WTC11 (cell line): ENCODE results near the gene ANKRD11. TPM values are rescaled to one million over a fixed set of nuclear protein-coding genes. Genes with fewer than 3 reads are reported as not detected.
A peak's percentile ranks its signal among the peaks of the same experiment; 100 is the strongest.
"Not testable (repeated sequence)": the region's sequence is repeated elsewhere in the genome, so short reads cannot be mapped to it uniquely, and the experiment has no call there.

Experiments
- ATAC-seq: fragments of 200-7000 bp; cut with Tn5 transposase; 2 replicates; pipeline ENCODE4 v1.10.0; 2021; ENCODE audit warnings: mild to moderate bottlenecking, moderate library complexity
- CTCF ChIA-PET: fragments of 300-600 bp; sonication (Branson Sonifier 250); formaldehyde crosslinking; loops from one replicate; lab custom pipeline; 2021; ENCODE audit warnings: antibody characterized with exemption; lab: Charles Lee
- POLR2A ChIA-PET: fragments of 350-600 bp; sonication (Branson Sonifier 250); formaldehyde crosslinking; loops from one replicate; lab custom pipeline; 2021; ENCODE audit warnings: antibody characterized with exemption; lab: Charles Lee
- DNase-seq: peaks from one replicate; pipeline ENCODE4 v3.0.0; 2021; ENCODE audit warnings: low spot score
- H3K27ac Mint-ChIP-seq: 2 replicates; pipeline ENCODE4 v1.8.0; 2021; ENCODE audit warnings: mixed read lengths
- H3K27me3 Mint-ChIP-seq: 2 replicates; pipeline ENCODE4 v1.8.0; 2021; ENCODE audit warnings: low read depth, mild to moderate bottlenecking, moderate library complexity, mixed read lengths
- H3K36me3 Mint-ChIP-seq: 2 replicates; pipeline ENCODE4 v1.8.0; 2021; ENCODE audit warnings: mixed read lengths
- H3K4me1 Mint-ChIP-seq: 2 replicates; pipeline ENCODE4 v1.8.0; 2022; ENCODE audit warnings: mixed read lengths
- H3K4me3 Mint-ChIP-seq: 2 replicates; pipeline ENCODE4 v1.8.0; 2021; ENCODE audit warnings: mild to moderate bottlenecking, moderate library complexity, mixed read lengths
- H3K9me3 Mint-ChIP-seq: 2 replicates; pipeline ENCODE4 v1.8.0; 2021; ENCODE audit warnings: mixed read lengths
- ATF3 ChIP-seq: sonication (generic); formaldehyde crosslinking; conservative IDR thresholded peaks from 2 replicates; pipeline ENCODE4 v1.8.1; 2022; ENCODE audit warnings: mild to moderate bottlenecking, missing genetic modification reagents
- CDX4 ChIP-seq: fragments of 250-450 bp; sonication (Bioruptor Pico); IDR thresholded peaks from 2 replicates; pipeline ENCODE4 v1.9.0; 2021; ENCODE audit warnings: moderate library complexity, mild to moderate bottlenecking, inconsistent platforms, borderline replicate concordance
- CREB1 ChIP-seq: sonication (generic); formaldehyde crosslinking; IDR thresholded peaks from 2 replicates; pipeline ENCODE4 v1.8.0; 2023; ENCODE audit warnings: mild to moderate bottlenecking, missing genetic modification reagents
- CREM ChIP-seq: sonication (generic); formaldehyde crosslinking; IDR thresholded peaks from 2 replicates; pipeline ENCODE4 v1.8.1; 2022; ENCODE audit warnings: mild to moderate bottlenecking, missing genetic modification reagents, moderate library complexity
- E2F4 ChIP-seq: sonication (generic); formaldehyde crosslinking; IDR thresholded peaks from 2 replicates; pipeline ENCODE4 v1.8.1; 2022; ENCODE audit warnings: low read depth, mild to moderate bottlenecking, moderate library complexity, missing genetic modification reagents, borderline replicate concordance
- ERG ChIP-seq: fragments of 250-450 bp; sonication (Bioruptor Pico); IDR thresholded peaks from 2 replicates; pipeline ENCODE4 v1.8.0; 2021; ENCODE audit warnings: mild to moderate bottlenecking
- FOXP1 ChIP-seq: sonication (generic); formaldehyde crosslinking; IDR thresholded peaks from 2 replicates; pipeline ENCODE4 v1.8.0; 2022; ENCODE audit warnings: missing genetic modification reagents, mild to moderate bottlenecking, moderate library complexity, borderline replicate concordance
- GRHL2 ChIP-seq: fragments of 250-450 bp; sonication (Bioruptor Pico); IDR thresholded peaks from 2 replicates; pipeline ENCODE4 v1.8.0; 2022; ENCODE audit warnings: mild to moderate bottlenecking, moderate library complexity; ENCODE audit not compliant: insufficient replicate concordance, severe bottlenecking
- HMGA2 ChIP-seq: fragments of 250-450 bp; sonication (Bioruptor Pico); IDR thresholded peaks from 2 replicates; pipeline ENCODE4 v1.4.0; 2021; ENCODE audit warnings: mild to moderate bottlenecking, moderate library complexity
- IRF1 ChIP-seq: sonication (generic); formaldehyde crosslinking; IDR thresholded peaks from 2 replicates; pipeline ENCODE4 v1.8.0; 2023; ENCODE audit warnings: missing genetic modification reagents
- SMAD4 ChIP-seq: sonication (generic); formaldehyde crosslinking; IDR thresholded peaks from 2 replicates; pipeline ENCODE4 v1.8.0; 2022; ENCODE audit warnings: mild to moderate bottlenecking, missing genetic modification reagents
- TCF7 ChIP-seq: sonication (generic); formaldehyde crosslinking; IDR thresholded peaks from 2 replicates; pipeline ENCODE4 v1.8.0; 2022; ENCODE audit warnings: mild to moderate bottlenecking, low read depth, missing genetic modification reagents, moderate library complexity
- TEAD4 ChIP-seq: sonication (generic); formaldehyde crosslinking; IDR thresholded peaks from 2 replicates; pipeline ENCODE4 v1.8.0; 2022; ENCODE audit warnings: mild to moderate bottlenecking, missing genetic modification reagents
- ZNF121 ChIP-seq: sonication (generic); formaldehyde crosslinking; IDR thresholded peaks from 2 replicates; pipeline ENCODE4 v1.8.0; 2023; ENCODE audit warnings: missing genetic modification reagents
- ZNF317 ChIP-seq: sonication (generic); formaldehyde crosslinking; IDR thresholded peaks from 2 replicates; pipeline ENCODE4 v1.8.1; 2023; ENCODE audit warnings: low read depth, mild to moderate bottlenecking, moderate library complexity, missing genetic modification reagents, borderline replicate concordance
- total RNA-seq: library from RNA; stranded (reverse); gene quantifications from 3 replicates; pipeline ENCODE4 v1.2.3, GENCODE V29; 2021

The ANKRD11 gene
- total RNA-seq, 1 experiment from 2014 or later, result 184 TPM

GRCh38 chr16:89383095-89384003, 107.0 kb downstream of the ANKRD11 start:
- CTCF ChIA-PET, result interaction anchor here (0.6 to 2.8 kb wide), 9 partner anchors 8 to 90 kb away, joined by 3 to 12 read pairs (median 3); no protein-coding TSS in a partner anchor

GRCh38 chr16:89382555-89382954, 107.8 kb downstream of the ANKRD11 start:
- H3K4me3 Mint-ChIP-seq, H3K36me3 Mint-ChIP-seq, H3K27me3 Mint-ChIP-seq, POLR2A ChIA-PET, ATAC-seq, H3K9me3 Mint-ChIP-seq, DNase-seq: not testable (repeated sequence)
- Mint-ChIP-seq H3K4me1 (peaks cover 72% of the 10 kb centered on the region), H3K27ac (peak overlapping the region; percentile 93)
- CTCF ChIA-PET, result interaction anchor here (0.6 to 2.8 kb wide), 8 partner anchors 8 to 89 kb away, joined by 3 to 12 read pairs (median 4); no protein-coding TSS in a partner anchor
- peak; percentile 92 for TF ChIP-seq ZNF121 (CRISPR knock-in tag)
- TF ChIP-seq, all 79 proteins: peak for 1; not testable (repeated sequence) for 78

More at GRCh38 chr16:89383095-89384003, 107.0 kb downstream of the ANKRD11 start:
- Mint-ChIP-seq H3K9me3 (no peaks in the 10 kb centered on the region), H3K27me3 (no peaks in the 10 kb centered on the region), H3K4me1 (peaks cover 69% of the 10 kb centered on the region), H3K4me3 (no peak overlapping the region), H3K27ac (peak overlapping the region; percentile 93), H3K36me3 (no peaks in the 10 kb centered on the region)
- POLR2A ChIA-PET, result no interaction called here
- TF ChIP-seq TCF7 (no peak), SMAD4 (CRISPR knock-in tag) (no peak), ATF3 (CRISPR knock-in tag) (no peak)
- peak; percentile 79 for ATAC-seq
- peak; percentile 45 for DNase-seq

GRCh38 chr16:89381788-89382187, 108.6 kb downstream of the ANKRD11 start:
- peaks cover 74% of the 10 kb centered on the region for H3K4me1 Mint-ChIP-seq
- H3K27me3 Mint-ChIP-seq, result no peaks in the 10 kb centered on the region
- H3K4me3 Mint-ChIP-seq, result no peak overlapping the region
- H3K9me3 Mint-ChIP-seq, result no peaks in the 10 kb centered on the region
- no peak for ATAC-seq
- ChIA-PET CTCF (no interaction called here), POLR2A (no interaction called here)
- DNase-seq, result no peak
- H3K36me3 Mint-ChIP-seq, result no peaks in the 10 kb centered on the region
- peak overlapping the region; percentile 95 for H3K27ac Mint-ChIP-seq
- TF ChIP-seq E2F4 (CRISPR knock-in tag), result no peak
- no peak for TF ChIP-seq TEAD4 (CRISPR knock-in tag)
- TF ChIP-seq ZNF317, result no peak
- TF ChIP-seq CREM, result no peak
- no peak for TF ChIP-seq FOXP1 (CRISPR knock-in tag)
- no peak for TF ChIP-seq IRF1 (CRISPR knock-in tag)

- CTCF ChIA-PET, result no interaction called here
- H3K4me1 Mint-ChIP-seq, result peaks cover 77% of the 10 kb centered on the region
- TF ChIP-seq CREB1 (CRISPR knock-in tag), result no peak
- no peak for TF ChIP-seq ERG (CRISPR knock-in tag)
- TF ChIP-seq GRHL2, result no peak
- TF ChIP-seq ZNF317, result no peak
- TF ChIP-seq HMGA2 (CRISPR knock-in tag), result no peak
- no peak for TF ChIP-seq CDX4 (CRISPR knock-in tag)
Measured at GRCh38 chr16:89380681-89381080, 109.7 kb downstream of the ANKRD11 start.

More at GRCh38 chr16:89380681-89381080, 109.7 kb downstream of the ANKRD11 start:
- POLR2A ChIA-PET, result interaction anchor here (0.6 kb wide), 1 partner anchor 43 kb away, joined by 4 read pairs; no protein-coding TSS in a partner anchor
- no peaks in the 10 kb centered on the region for H3K36me3 Mint-ChIP-seq
- no peaks in the 10 kb centered on the region for H3K27me3 Mint-ChIP-seq
- no peak for DNase-seq
- ATAC-seq, result no peak
- no peaks in the 10 kb centered on the region for H3K9me3 Mint-ChIP-seq
- H3K27ac Mint-ChIP-seq, result peak overlapping the region; percentile 83
- no peak overlapping the region for H3K4me3 Mint-ChIP-seq
